Measurements from ENCODE around the gene SCTR.

SCTR gene

GRCh38 chr2:119402645-119403560 lies 121.4 kb downstream of the SCTR start:
- no peak for DNase-seq

GRCh38 chr2:119402106-119402505 lies 122.2 kb downstream of the SCTR start:
- DNase-seq = no peak

- no peak for DNase-seq
Observed at GRCh38 chr2:119397196-119397595, 127.1 kb downstream of the SCTR start.

- DNase-seq = no peak
Observed at GRCh38 chr2:119393971-119394748, 130.1 kb downstream of the SCTR start.

Data from NCI-H774 (cell line).